T follicular helper cell (primary cell): Measurements from ENCODE around the gene SPAG4.

ENCODE experiments used
- DNase-seq: peaks from one replicate; pipeline ENCODE4 v3.0.0-alpha.2; 2020; ENCODE audit warnings: low read depth
- total RNA-seq, 2 experiments: gene quantifications; one replicate each; lab custom pipeline; 2026; lab: John Stamatoyannopoulos, UW

Gene SPAG4
- 1.5 to 1.6 reads per million in 2 experiments for total RNA-seq

DNA sequence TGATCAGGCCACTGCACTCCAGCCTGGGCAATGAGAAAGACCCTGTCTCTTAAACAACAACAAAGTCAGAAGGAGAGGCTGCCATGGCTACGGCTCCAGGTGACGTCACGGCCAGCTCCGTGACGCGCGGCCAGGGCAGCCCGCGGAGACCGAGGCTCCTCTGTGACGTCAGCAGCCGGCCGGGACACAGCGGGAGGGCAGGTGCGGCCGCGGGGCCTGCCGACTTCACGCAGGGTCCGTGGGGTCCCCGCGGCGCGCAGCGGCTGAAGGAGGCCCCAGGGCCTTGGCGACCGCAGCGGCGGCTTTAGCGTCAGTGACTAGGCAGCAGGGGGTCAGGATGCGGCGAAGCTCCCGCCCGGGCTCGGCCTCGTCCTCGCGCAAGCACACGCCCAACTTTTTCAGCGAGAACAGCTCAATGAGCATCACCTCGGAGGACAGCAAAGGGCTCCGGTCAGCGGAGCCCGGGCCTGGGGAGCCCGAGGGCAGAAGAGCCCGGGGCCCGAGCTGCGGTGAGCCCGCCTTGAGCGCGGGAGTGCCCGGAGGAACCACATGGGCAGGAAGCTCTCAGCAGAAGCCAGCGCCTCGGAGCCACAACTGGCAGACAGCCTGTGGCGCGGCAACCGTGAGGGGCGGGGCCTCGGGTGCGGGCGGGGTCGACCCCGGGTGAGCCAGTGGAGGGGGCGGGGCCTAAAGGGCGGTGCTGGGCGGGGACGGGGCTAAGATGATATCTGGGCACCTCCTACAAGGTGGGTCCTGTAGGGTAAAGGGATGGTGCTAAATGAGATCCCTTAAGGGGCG is at the start of gene SPAG4:
SPAG4 (plus strand) TSS at position 163 of the 798 bp plus-strand sequence; CDS start at position 338, 175 bp downstream.
- peak; percentile 100 for DNase-seq

DNA sequence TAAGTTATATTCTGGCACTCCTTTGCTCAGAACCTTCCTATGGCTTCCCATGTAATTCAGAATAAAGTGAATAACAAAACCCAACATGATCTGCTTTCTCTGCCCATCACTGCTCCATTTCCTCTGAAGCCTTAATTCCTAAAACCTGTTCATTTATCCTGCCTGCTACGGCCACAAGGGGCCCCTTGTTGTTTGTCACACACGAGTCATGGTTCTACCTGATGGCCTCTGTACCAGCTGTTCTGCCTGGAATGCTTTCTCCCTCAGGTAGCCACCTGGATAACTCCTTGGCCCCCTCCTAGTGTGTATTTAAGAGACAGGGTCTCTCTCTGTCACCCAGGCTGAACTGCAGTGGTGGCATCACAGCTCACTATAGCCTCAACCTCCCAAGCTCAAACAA is 47.0 kb upstream of the SPAG4 start:
- DNase-seq = no peak

- DNase-seq = no peak
These were observed 44.1 kb upstream of the SPAG4 start for GRCh38 chr20:35571555-35571954.

DNA sequence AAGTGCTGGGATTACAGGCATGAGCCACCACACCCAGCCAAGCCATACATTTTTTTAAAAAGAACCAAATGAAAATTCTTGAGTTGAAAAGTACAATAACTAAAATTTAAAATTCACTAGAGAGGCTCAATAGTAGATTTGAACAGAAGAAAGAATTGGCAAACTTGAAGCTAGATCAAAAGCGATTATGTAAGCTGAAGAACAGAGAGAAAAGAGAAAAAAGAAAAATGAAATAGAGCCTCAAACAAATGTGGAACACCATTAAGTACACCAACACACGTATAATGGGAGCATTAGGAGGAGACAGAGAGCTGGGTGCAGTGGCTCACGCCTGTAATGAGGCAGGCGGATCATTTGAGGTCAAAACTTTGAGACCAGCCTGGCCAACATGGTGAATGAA is 42.8 kb upstream of the SPAG4 start:
- no peak for DNase-seq

DNA sequence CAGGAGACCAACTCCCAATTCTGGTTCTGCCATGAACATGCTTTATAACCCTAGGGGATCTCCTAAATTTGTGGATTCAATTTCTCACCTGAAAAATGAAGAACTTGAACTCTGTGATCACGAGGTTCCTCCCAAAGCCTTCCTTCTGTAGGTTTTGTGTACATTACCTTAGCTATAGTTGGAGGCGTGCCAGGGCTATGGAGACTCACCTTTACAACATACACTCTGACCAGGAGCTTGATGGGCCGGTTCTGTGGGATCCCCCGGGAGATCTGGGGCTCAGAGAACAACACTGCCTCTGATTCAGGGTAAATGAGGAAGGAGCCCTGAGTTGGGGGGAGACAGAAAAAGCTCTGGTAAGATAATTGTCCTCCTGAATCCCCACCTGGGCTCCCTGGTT is 39.7 kb upstream of the SPAG4 start:
- DNase-seq = no peak

DNA sequence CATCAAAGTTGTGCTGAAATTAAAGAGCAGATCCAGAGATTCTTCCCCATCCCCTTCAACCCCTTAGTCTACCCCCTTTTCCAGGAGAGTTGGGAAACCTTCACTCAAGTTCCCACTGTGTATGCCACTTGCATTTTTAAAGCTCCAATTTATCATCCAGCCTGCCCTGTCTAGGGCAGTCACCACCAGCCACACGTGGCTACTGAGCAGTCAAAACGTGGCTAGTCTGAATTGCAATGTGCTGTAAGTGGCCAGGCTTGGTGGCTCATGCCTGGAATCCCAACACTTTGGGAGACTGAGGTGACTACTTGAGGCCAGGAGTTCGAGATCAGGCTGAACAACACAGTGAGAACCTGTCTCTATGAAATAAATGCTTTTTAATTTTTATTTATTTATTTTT is 38.8 kb upstream of the SPAG4 start:
- no peak for DNase-seq

GRCh38 chr20:35578469-35578868 is 37.2 kb upstream of the SPAG4 start:
- no peak for DNase-seq

- DNase-seq = no peak
These were observed 36.4 kb upstream of the SPAG4 start for GRCh38 chr20:35579196-35579595.

GRCh38 chr20:35582131-35582530 is 33.5 kb upstream of the SPAG4 start:
- no peak for DNase-seq

DNA sequence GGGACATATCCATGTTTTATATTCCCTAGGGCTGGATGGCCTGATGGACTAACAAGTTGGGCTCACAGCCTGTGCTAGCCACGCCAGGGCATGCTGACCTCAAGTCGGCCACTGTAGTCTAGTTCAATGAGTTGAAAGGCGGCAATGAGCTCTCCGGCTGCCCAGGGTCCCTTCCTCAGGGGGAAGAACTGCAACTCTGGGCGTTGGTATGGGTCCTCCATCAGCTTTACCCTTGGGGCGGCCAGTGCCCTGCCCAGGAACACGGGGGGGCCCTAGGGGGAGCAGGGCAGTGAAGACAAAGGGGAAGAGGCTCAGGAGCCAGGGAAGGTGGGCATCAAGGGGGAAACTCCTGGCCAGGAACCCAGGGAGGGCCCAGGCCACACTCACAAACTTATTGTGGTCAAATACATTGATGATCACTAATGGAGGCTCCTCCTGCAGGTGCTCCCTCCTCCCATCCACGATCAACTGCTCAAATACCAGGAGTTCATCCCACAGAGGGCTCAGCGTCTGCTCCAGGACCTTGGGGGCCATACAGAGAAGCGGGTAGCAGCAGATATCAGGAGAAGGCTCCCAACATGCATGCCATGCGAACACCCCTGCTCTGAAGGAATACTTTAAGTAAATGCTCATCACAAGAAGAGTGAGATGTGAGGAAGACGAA is 32.8 kb upstream of the SPAG4 start:
- no peak for DNase-seq

DNA sequence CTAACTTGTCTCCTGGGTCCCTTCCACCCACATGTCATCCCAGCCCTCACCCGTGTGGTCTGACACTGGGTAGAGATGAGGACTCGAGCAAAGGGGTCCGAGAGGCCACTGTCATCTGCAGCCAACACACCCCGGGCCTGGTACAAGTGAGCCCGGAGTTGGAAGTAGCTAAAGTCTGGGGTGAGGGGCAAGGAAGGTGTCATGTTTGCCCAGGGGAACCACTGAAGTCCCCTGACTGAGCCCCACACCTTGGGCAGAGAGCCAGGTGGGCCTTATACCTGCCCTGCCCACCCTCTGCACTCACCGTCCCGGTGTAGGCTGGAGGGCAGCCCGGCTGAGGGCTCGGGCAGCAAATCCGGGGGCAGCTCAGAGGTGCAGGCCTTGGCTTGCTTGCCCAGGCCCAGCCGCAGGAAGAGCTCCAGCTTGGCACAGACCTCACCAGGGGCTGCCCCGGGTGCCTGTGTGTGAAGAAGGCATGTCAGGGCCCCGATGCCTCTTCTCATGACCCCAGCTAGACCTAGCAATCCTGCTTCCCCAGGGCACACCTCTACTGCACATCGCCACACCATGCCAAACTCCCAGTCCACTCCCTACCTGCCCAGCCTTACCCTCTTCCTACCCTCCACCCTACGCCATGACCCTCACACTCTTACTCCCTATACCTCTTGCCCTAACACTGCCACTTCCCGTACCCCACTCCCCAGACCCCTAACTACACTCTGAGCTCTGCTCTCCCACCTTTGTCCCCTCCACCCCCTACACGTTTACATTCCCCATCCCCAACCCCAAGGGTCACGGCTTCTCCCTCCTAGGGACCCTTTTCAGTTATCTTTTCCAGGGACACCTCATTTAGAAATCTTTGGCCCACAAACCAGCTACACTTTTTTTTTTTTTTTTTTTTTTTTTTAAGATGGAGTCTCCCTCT is 31.7 kb upstream of the SPAG4 start:
- no peak for DNase-seq

DNA sequence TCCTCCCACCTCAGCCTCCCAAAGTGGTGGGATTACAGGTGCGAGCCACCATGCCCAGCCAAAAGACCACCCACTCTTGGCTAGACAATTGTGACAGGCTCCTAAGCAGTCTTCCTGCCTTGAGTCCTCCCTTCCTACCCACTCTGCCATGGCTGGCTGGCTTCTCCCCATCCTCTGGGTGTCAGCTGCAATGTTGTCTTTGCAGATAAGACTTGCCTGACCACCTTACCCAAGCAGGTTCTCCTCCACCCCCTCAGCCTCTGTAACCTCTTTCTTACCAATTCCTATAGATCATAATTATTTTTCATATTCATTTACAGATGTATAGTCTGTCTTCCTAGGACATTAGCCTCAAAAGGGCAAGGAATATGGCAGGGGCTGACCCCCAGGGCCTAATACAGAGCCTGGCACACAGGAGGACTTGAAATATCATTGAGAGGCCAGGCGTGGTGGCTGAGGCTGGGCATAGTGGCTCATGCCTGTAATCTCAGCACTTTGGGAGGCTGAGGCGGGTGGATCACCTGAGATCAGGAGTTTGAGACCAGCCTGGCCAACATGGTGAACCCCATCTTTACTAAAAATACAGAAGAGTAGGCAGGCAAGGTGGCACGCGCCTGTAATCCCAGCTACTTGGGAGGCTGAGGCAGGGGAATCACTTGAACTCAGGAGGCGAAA is 28.7 kb upstream of the SPAG4 start:
- no peak for DNase-seq

DNA sequence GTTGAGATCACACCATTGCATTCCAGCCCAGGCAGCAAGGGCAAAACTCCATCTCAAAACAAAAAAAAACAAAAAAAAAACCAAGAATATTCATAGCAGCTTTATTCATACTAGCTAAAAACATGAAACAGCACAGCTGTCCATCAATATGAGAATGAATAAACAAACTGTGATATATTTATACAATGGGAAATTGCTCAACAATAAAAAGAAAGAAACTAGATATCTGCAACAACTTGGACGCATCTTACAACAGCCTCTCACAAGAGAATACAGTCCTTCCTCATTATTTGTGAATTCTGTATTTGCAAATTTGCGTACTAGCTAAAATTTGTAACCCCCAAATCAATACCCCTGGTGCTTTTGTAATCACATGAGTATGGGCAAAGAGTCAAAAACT is 28.2 kb upstream of the SPAG4 start:
- no peak for DNase-seq

DNA sequence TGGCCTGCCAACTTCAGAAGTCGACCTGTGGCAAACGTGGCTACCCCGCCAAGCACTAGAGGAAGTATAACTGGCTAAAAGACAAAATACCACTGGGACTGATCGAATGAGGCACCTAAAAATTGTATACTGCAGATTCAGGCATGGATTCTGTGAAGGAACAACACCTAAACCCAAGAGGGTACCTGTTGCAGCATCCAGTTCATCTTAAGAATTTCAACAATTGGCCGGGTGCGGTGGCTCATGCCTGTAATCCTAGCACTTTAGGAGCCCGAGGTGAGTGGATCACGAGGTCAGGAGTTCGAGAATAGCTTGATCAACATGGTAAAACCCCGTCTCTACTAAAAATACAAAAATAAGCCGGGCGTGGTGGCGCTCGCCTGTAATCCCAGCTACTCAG is 27.2 kb upstream of the SPAG4 start:
- DNase-seq = no peak

- DNase-seq = no peak
These were observed 23.2 kb upstream of the SPAG4 start for GRCh38 chr20:35592339-35592974.

DNA sequence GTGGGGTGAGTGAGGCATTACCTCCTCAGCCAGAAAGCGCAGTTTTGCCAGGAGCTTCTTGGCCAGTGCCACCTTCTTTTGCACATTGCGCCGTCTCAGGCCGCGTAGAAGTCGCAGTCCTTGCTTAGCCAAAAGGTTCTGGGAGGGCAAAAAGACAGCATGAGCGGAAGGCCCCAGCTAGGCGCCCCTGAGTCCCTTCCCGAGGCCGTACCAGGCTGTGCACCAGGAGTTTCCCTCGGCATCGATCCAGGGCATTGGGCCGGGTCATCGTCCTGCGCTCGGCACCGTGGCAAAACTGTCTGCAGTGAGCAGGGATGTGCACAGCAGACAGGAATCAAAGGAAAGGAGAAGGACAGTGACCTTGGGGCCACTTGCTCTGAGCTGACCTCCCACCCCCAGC is 20.2 kb upstream of the SPAG4 start:
- no peak for DNase-seq

GRCh38 chr20:35595901-35596300 is 19.7 kb upstream of the SPAG4 start:
- DNase-seq = no peak

- DNase-seq = no peak
These were observed 18.4 kb upstream of the SPAG4 start for GRCh38 chr20:35597186-35597585.

GRCh38 chr20:35598476-35598875 is 17.2 kb upstream of the SPAG4 start:
- no peak for DNase-seq

DNA sequence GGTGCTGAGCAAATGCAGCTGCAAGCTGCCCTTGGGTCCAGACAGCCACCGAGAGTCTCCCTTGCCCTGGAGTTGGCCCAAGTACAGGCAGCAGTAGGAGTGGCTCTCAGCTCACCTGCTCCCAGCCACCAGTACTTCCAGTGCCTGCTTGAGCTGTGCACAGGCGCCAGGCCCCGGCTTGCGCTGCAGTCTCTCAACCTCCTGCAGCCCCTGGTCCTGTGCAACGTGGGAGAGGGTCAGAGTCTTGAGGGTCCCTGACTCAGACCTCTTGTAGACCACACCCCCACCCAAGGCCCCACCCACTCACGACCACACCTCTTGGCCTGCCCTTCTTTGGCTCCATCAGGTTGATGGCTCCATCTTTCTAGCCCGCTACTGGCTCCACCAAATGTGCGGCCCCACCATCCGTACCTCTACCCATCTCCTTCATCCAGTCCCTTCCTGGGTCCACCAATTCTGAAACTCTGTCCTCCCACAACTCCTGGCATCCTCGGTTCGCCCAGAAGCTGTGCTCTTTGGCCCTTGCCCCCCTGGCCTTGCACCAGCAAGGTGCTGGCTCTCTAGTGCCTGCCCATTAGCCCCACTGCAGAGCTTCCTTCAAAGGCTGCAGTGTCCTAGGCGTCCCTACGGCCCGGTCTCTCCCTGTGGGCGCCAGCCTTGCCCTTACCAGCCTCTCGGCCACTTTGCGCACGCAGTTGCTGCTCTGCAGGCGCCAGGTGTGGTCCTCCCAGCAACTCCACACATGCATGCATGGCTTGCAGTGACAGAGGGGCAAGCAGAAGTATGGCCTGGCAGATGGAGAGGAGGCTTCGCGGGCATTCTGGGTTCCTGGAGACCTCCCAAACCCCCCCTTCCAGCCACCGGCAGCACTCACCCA is 16.5 kb upstream of the SPAG4 start:
- DNase-seq = no peak
